ENCODE data around the gene SUN2. TPM values are rescaled to one million over a fixed set of nuclear protein-coding genes. Genes with fewer than 3 reads are reported as not detected.

SUN2 gene
- total and polyA plus RNA-seq, 2 of the 4 experiments (the other 2 are of a cell fraction): 27.8 to 50.0 TPM

DNA sequence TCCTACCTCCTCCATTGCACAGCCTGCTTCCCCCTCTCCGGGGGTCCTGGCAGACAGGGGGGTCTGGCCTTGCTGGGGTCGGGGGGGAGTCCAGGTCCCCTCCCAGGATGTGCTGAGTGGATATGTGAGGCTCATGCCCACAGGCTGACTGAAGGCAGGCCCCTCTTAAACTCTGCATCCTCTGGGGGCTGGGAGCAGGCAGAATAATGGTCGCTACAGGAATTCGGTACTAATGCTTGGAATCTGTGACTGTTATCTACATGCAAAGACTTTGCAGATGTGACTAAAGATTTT is 1.6 kb upstream of the SUN2 start:
- no peak overlapping the region for H3K18ac ChIP-seq (ENCODE audit: low read depth, low read length)
- no TSS peak for BruUV-seq (replicated peaks)
- H2BK15ac ChIP-seq (ENCODE audit: low read depth, low read length): no peak overlapping the region
- no peak overlapping the region for H3K56ac ChIP-seq (ENCODE audit: extremely low read depth, insufficient read depth, low read length)
- H3K79me1 ChIP-seq (ENCODE audit: low read depth in 1 of 2, low read length in 2 of 2): peaks cover 11 to 43% of the 10 kb centered on the region in 2 experiments
- TF ChIP-seq SMC3 (IDR thresholded peaks at IDR 0.05; ENCODE audit: low read depth, low read length): no peak
- no peak for TF ChIP-seq CEBPB (IDR thresholded peaks at IDR 0.05; ENCODE audit: low read depth, low read length)
- no peak for TF ChIP-seq MAFK (IDR thresholded peaks at IDR 0.05; ENCODE audit: low read depth, low read length)
- no peak for TF ChIP-seq FOS (IDR thresholded peaks at IDR 0.05; ENCODE audit: low read depth, low read length)
- TF ChIP-seq ELK1 (IDR thresholded peaks at IDR 0.05; ENCODE audit: borderline replicate concordance, low read depth, low read length): no peak
- TF ChIP-seq POLR2A (IDR thresholded peaks at IDR 0.05; ENCODE audit: low read depth, low read length): no peak
- no peak for TF ChIP-seq CTCF (conservative IDR thresholded peaks at IDR 0.05; ENCODE audit: low read depth, low read length)
- TF ChIP-seq RCOR1 (IDR thresholded peaks at IDR 0.05; ENCODE audit: insufficient replicate concordance, low read length): no peak
- no peak for TF ChIP-seq RAD21 (IDR thresholded peaks at IDR 0.05; ENCODE audit: low read length)
- no peak for TF ChIP-seq BHLHE40 (IDR thresholded peaks at IDR 0.05; ENCODE audit: low read depth, low read length)
- TF ChIP-seq MAZ (IDR thresholded peaks at IDR 0.05; ENCODE audit: borderline replicate concordance, low read depth, low read length): no peak
- TF ChIP-seq RFX5 (IDR thresholded peaks at IDR 0.05; ENCODE audit: low read depth, low read length): no peak
- H4K20me1 ChIP-seq (ENCODE audit: insufficient read depth, low read length): peaks cover 4% of the 10 kb centered on the region; the same call in 1 of the 2 replicates
- intact Hi-C loops (cut with micrococcal nuclease): no loop called here
- no peak overlapping the region for H2BK20ac ChIP-seq (ENCODE audit: low read depth, low read length)
- no peak overlapping the region for H2AK5ac ChIP-seq (ENCODE audit: low read depth, low read length)
- ATAC-seq (ENCODE audit: low read depth) (no peak), DNase-seq (no peak)
- dilution Hi-C loops (cut with HindIII; ENCODE audit: low sequenced_read_pairs, unreplicated experiment): no loop called here
- no peaks in the 10 kb centered on the region for H3K9me3 ChIP-seq (ENCODE audit: control insufficient read depth, insufficient read depth, low read length)
- no peak overlapping the region for H4K5ac ChIP-seq (ENCODE audit: low read depth, low read length)
- no peak overlapping the region for H3K14ac ChIP-seq (replicated peaks; ENCODE audit: low read depth, low read length)
- no peak overlapping the region for H4K91ac ChIP-seq (ENCODE audit: insufficient read depth, low read depth, low read length)
- no peak overlapping the region for H3K27ac ChIP-seq (ENCODE audit: insufficient read depth, low read length)
- H2AK9ac ChIP-seq (replicated peaks; ENCODE audit: low read depth, low read length, poor library complexity): no peak overlapping the region
- POLR2A ChIA-PET (ENCODE audit: unreplicated experiment): no interaction called here
- CTCF ChIA-PET: no interaction called here
- peaks cover under 1% of the 10 kb centered on the region; the same call in 1 of the 2 replicates for H3K36me3 ChIP-seq (ENCODE audit: control insufficient read depth, insufficient read depth, low read length)
- H2AFZ ChIP-seq (replicated peaks; ENCODE audit: low read length, poor library complexity): no peak overlapping the region
- H3K9ac ChIP-seq (ENCODE audit: low read depth, low read length): no peak overlapping the region
- H3K27me3 ChIP-seq (ENCODE audit: control insufficient read depth, insufficient read depth, low read length): no peaks in the 10 kb centered on the region
- H2BK5ac ChIP-seq (ENCODE audit: low read depth, low read length, poor library complexity, severe bottlenecking): no peak overlapping the region
- H3K23ac ChIP-seq (ENCODE audit: low read depth, low read length): no peak overlapping the region
- H3K9me1 ChIP-seq (ENCODE audit: insufficient read depth, low read length): peaks cover 20% of the 10 kb centered on the region
- in situ Hi-C loops (cut with MboI; ENCODE audit: low sequenced_read_pairs): no loop called here
- no peak overlapping the region for H4K8ac ChIP-seq (ENCODE audit: low read depth in 2 of 2, low read length in 2 of 2)
- no peak overlapping the region for H3K4ac ChIP-seq (ENCODE audit: low read depth, low read length)
- WGBS, 2 experiments (ENCODE audit: extremely low coverage in 2 of 2, insufficient read length in 1 of 2): 90% methylated on average over 2 of the region's 4 CpGs; no CpG with 5 or more reads in 1 of the 2 experiments
- no peak overlapping the region for H3K4me2 ChIP-seq (ENCODE audit: low read depth, low read length)
- no peak overlapping the region for H3K4me3 ChIP-seq (ENCODE audit: insufficient read depth, low read depth, low read length)
- no peak overlapping the region for H2BK120ac ChIP-seq (ENCODE audit: low read depth, low read length)
- peaks cover 9% of the 10 kb centered on the region for H3K4me1 ChIP-seq (ENCODE audit: control insufficient read depth, insufficient read depth, low read length)
